Activated CD8-positive, alpha-beta memory T cell treated with anti-CD3 and anti-CD28 coated beads, Interleukin-2, amount 50 U/mL, for 24 hours (primary cell): ENCODE measurements around the gene ADAM19.

Experiments used
- DNase-seq: peaks from one replicate; pipeline ENCODE4 v3.0.0-alpha.2; 2020; ENCODE audit errors: extremely low read depth

The ADAM19 gene

GRCh38 chr5:157597277-157597676 is 21.7 kb upstream of the ADAM19 start:
- DNase-seq = no peak

GRCh38 chr5:157596487-157596886 is 20.9 kb upstream of the ADAM19 start:
- no peak for DNase-seq

GRCh38 chr5:157594675-157595459 is 19.3 kb upstream of the ADAM19 start:
- DNase-seq = no peak

- no peak for DNase-seq
Observed at GRCh38 chr5:157594257-157594656, 18.7 kb upstream of the ADAM19 start.

- no peak for DNase-seq
Observed at GRCh38 chr5:157593052-157593757, 17.6 kb upstream of the ADAM19 start.

GRCh38 chr5:157592594-157592993 is 17.0 kb upstream of the ADAM19 start:
- no peak for DNase-seq

GRCh38 chr5:157590478-157590877 is 14.9 kb upstream of the ADAM19 start:
- no peak for DNase-seq

- DNase-seq = no peak
Observed at GRCh38 chr5:157584628-157585027, 9.1 kb upstream of the ADAM19 start.

- DNase-seq = no peak
Observed at GRCh38 chr5:157582731-157583620, 7.4 kb upstream of the ADAM19 start.

GRCh38 chr5:157581901-157582300 is 6.3 kb upstream of the ADAM19 start:
- no peak for DNase-seq

- DNase-seq = no peak
Observed at GRCh38 chr5:157578079-157578780, 2.7 kb upstream of the ADAM19 start.

GRCh38 chr5:157576678-157577077 is 1.1 kb upstream of the ADAM19 start:
- DNase-seq = no peak

GRCh38 chr5:157574456-157575380 is 857 bp downstream of the ADAM19 start:
- DNase-seq = no peak

GRCh38 chr5:157571357-157571827 is 4.2 kb downstream of the ADAM19 start:
- DNase-seq = no peak

GRCh38 chr5:157570531-157571200 is 4.9 kb downstream of the ADAM19 start:
- DNase-seq = no peak

- DNase-seq = no peak
Observed at GRCh38 chr5:157568720-157569119, 6.9 kb downstream of the ADAM19 start.

GRCh38 chr5:157568222-157568621 is 7.4 kb downstream of the ADAM19 start:
- DNase-seq = no peak

GRCh38 chr5:157566902-157567489 is 8.6 kb downstream of the ADAM19 start:
- no peak for DNase-seq

GRCh38 chr5:157563929-157564716 is 11.5 kb downstream of the ADAM19 start:
- DNase-seq = no peak
